Spleen (tissue), 7 donors: Measurements from ENCODE around the gene ADAMTS14.

Experiments
- POLR2A ChIP-seq, 3 donors: fragments of 450-650 bp; IDR thresholded peaks; one replicate each; pipeline ENCODE4 v1.5.1; 2017; ENCODE audit warnings: antibody characterized with exemption in 3 of 3, mild to moderate bottlenecking in 1 of 3
- POLR2AphosphoS5 ChIP-seq, 3 donors: sonication (generic); formaldehyde crosslinking; IDR thresholded peaks; one replicate each; pipeline ENCODE4 v1.5.1; 2017; ENCODE audit warnings: antibody characterized with exemption in 3 of 3
- TF ChIP-seq, protein P1 (sequence below), 11 experiments: fragments of 200-600 bp in 7 of 11; fragments of 450-650 bp in 4 of 11; sonication (generic) in 4 of 11; IDR thresholded peaks in 8 of 11; conservative IDR thresholded peaks in 3 of 11; 1 replicate in 7 of 11; 2 replicates in 4 of 11; pipeline versions ENCODE4 v1.4.0 to v1.8.0; 2016 to 2021; ENCODE audit warnings: antibody characterized with exemption in 11 of 11, inconsistent platforms in 4 of 11, mild to moderate bottlenecking in 1 of 11
- donor health status: DM: no; HTN: no; CAD: no; lungs with moderate emphysema.
- donor health status: DM: no; HTN: no; CAD: no.
- donor health status: DM: no; HTN: no; CAD: no.

DNA sequence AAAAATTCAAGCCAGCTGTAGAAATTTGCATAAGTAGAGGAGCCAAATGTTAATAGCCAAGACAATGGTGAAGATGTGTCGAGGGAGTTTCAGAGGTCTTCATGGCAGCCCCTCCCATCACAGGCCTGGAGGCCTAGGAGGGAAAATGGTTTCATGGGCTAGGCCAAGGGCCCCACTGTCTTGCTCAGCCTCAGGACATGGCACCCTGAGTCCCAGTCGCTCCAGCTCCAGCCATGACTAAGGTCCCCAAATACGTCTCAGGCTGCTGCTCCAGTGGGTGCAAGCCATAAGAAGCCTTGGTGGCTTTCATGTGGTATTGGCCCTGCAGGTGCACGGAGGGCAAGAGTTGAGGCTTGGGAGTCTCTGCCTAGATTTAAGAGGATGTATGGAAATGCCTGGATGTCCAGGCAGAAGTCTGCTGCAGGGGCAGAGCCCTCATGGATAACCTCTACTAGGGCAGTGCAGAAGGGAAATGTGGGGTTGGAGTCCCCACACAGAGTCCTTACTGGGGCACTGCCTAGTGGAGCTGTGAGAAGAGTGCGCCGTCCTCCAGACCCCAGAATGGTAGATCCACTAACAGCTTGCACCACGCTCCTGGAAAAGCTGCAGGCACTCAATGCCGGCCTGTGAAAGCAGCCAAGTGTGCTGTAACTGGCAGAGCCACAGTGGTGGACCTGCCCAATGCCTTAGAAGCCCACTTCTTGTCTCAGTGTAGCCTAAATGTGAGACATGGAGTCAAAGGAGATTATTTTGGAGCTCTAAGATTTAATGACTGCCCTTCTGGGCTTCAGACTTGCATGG is 93.7 kb downstream of the ADAMTS14 start:
- TF ChIP-seq POLR2AphosphoS5 (IDR thresholded peaks at IDR 0.05) (no peak), POLR2A (IDR thresholded peaks at IDR 0.05) (no peak)
- TF ChIP-seq, protein P1, sequence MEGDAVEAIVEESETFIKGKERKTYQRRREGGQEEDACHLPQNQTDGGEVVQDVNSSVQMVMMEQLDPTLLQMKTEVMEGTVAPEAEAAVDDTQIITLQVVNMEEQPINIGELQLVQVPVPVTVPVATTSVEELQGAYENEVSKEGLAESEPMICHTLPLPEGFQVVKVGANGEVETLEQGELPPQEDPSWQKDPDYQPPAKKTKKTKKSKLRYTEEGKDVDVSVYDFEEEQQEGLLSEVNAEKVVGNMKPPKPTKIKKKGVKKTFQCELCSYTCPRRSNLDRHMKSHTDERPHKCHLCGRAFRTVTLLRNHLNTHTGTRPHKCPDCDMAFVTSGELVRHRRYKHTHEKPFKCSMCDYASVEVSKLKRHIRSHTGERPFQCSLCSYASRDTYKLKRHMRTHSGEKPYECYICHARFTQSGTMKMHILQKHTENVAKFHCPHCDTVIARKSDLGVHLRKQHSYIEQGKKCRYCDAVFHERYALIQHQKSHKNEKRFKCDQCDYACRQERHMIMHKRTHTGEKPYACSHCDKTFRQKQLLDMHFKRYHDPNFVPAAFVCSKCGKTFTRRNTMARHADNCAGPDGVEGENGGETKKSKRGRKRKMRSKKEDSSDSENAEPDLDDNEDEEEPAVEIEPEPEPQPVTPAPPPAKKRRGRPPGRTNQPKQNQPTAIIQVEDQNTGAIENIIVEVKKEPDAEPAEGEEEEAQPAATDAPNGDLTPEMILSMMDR (IDR thresholded peaks at IDR 0.05 in 8 of 11, conservative IDR thresholded peaks at IDR 0.05 in 3 of 11) = no peak
